Gastroesophageal sphincter (tissue), 3 donors: ENCODE results near the gene DDX20.

Experiments
- CTCF ChIP-seq, 4 experiments: fragments of 200-600 bp in 2 of 4; fragments of 450-650 bp in 2 of 4; sonication (generic) in 1 of 4; IDR thresholded peaks; one replicate each; pipeline ENCODE4 v1.5.1; 2017 to 2019; ENCODE audit warnings: antibody characterized with exemption in 4 of 4, mild to moderate bottlenecking in 2 of 4, moderate library complexity in 2 of 4
- POLR2AphosphoS5 ChIP-seq: sonication (generic); formaldehyde crosslinking; IDR thresholded peaks from one replicate; pipeline ENCODE4 v1.6.1; 2017; ENCODE audit warnings: antibody characterized with exemption

- no peak for TF ChIP-seq CTCF (IDR thresholded peaks at IDR 0.05)
- TF ChIP-seq POLR2AphosphoS5 = no peak
Observed at GRCh38 chr1:111756124-111756513, 418 bp downstream of the DDX20 start.
